HG02678 (cell line): Measurements from ENCODE around the gene KLHL6.

Source experiments
- ATAC-seq: cut with Tn5 transposase; IDR thresholded peaks from one replicate; pipeline ENCODE4 v1.9.1; 2021; ENCODE audit warnings: mild to moderate bottlenecking, moderate library complexity; ENCODE audit not compliant: unreplicated experiment

KLHL6 gene, protein sequence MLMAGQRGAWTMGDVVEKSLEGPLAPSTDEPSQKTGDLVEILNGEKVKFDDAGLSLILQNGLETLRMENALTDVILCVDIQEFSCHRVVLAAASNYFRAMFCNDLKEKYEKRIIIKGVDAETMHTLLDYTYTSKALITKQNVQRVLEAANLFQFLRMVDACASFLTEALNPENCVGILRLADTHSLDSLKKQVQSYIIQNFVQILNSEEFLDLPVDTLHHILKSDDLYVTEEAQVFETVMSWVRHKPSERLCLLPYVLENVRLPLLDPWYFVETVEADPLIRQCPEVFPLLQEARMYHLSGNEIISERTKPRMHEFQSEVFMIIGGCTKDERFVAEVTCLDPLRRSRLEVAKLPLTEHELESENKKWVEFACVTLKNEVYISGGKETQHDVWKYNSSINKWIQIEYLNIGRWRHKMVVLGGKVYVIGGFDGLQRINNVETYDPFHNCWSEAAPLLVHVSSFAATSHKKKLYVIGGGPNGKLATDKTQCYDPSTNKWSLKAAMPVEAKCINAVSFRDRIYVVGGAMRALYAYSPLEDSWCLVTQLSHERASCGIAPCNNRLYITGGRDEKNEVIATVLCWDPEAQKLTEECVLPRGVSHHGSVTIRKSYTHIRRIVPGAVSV

DNA sequence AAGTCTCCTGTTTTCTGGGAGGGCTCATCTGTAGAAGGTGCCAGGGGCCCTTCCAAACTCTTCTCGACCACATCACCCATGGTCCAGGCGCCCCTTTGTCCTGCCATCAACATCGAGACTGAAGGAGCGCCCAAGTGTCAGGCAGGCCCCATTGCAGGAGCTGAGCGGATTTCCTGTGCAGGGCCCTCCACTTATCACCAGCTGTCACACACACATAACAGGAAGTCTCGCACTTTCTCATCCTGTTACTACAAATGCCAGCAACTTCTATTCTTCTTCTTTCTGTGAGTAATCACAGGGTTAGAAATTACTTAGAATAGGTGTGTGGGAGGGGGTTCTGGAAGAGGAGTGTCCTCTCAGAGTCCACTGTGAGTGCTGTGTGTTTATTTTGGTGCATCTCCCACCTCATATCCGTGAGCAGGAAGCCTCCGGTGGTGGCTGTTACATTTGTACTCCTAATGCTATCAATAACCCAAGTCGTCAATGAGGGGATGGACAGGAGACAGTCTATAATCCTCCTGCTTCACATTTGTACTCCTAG, at the start of gene KLHL6:
TSS of gene KLHL6 (minus strand) at position 166 of the 541 bp plus-strand sequence. CDS start at position 113, 53 bp downstream.
- ATAC-seq: peak; percentile 88

DNA sequence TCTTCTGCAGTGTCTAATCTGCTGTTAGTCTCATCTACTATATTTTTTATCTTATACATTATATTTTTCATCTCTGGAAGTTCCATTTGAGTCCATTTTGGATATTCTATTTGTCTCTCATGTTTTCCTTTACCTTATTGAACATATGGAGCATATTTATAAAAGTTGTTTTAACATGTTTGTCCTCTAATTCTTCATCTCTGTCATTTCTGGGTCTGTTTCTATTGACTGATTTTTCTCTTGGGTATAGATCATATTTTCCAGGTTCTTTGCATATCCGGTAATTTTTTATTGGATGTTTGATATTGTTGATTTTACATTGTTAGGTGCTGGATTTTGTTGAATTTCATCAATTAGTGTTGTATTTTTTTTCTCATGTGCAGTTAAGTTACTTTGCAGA, 42.5 kb upstream of the KLHL6 start:
- ATAC-seq: no peak

DNA sequence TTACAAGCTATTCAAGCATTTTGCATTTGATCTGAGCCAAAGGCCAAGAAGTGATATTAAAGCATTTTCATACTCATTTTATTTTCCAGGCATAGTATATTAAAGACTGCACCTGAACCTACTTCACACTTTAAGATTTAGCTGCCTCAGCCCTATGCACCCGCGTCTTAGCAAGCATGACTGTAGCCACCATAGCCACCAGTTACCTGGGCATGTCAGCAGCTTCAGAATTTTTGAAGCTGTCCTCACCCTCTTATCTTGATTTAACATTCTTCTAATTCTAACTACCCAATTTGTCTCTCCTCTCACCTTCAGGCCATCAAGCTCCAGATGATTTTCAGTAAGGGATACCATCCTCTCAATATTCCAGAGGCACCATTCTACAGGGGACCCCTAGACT, 39.1 kb upstream of the KLHL6 start:
- ATAC-seq: no peak

DNA sequence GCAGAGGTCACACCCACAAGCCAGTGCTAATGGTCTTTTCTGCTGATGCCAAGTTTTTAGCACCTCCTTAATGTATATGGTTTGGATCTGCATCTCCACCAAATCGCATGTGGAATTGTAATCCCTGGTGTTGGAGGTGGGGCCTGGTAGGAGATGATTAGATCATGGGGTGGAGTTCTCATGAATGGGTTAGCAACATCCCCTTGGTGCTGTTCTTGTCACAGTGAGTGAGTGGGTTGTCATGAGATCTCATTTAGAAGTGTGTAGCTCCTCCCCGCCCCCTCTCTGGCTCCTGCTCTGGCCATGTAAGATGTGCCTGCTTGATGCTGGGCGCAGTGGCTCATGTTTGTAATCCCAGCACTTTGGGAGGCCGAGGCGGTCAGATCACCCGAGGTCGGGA, 37.3 kb upstream of the KLHL6 start:
- ATAC-seq: no peak

DNA sequence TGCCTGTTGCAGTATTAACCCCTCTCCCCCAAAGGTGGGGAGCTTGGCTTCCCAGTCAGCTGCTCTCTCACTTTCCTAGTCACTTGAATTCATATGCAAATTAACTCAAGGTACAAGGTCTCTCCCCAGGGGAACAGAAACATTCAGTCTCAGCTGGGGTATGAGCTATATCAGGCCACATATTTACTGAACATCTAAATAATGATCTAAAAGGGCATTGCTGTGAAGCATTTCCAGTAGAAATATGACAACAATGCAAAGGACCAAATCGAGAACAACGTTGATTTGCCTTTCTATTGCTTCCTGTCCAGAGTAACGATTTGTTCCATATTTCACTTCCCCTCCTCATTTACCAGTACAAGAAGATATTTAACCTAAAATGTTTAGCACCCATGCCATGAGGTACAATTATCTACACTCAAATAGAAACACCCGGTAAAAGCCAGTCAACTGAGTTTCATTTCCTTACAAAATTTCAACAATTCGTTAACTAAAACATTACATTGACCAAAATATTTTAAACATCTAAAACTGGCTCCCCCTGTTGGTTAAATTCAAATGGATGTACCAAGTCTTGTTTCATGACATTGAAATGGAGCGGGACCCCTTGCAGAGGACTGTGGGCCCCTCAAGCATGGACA, 36.5 kb upstream of the KLHL6 start:
- ATAC-seq: peak; percentile 91

DNA sequence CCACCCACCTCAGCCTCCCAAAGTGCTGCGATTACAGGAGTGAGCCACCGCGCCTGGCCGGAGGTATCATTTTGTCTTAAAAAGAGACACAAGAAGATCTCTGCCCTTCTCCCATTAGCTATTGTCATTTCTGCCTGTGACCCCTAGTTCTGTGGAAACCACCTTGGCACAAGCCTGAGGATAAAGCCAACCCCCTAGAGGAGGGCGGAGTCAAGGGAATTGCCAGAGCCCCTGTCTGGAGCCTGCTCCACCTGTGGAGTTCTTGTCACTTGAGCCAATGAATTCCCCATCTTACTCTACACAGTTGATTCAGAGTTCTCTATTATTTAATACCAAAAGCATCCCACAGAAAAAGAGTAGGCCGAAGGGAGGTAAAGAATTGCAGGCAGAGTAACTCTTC, 34.9 kb upstream of the KLHL6 start:
- no peak for ATAC-seq

DNA sequence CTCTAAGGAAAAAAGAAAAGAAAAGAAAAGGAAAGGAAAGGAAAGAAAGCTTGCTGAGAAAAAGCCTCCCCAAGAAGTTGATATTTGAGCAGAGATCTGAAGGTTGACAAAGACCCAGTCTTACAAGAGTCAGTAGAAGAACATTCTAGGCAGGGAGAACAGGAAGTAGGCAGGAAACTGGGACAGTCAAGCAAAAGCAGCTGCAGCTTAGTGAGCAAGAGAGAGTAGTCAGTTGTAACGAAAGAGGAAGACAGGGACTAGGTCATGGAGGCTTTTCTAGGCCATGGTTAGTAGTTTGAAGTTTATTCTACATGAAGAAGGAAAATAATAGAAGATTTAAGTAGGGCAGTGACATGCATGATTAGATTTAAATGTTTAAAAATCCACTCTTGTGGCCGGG, 31.8 kb upstream of the KLHL6 start:
- ATAC-seq: no peak

DNA sequence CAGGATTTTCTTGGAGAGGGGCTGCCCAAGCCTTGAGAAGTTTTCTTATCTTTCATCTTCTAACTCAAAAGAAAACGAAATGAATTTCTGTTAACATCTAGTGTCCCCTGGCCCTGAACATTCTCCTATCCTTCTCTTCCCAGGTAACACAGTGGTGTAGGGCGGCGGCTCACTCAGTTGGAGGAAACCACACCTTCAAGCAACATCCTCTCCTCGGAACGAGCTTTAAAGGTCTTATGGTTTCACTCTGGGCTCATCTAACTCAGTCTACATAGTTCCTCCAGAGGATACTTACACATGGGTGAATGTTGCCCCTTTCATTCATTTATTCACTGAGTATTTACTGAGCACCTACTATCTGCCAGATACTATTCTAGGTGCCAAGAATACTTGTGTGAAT, 31.0 kb upstream of the KLHL6 start:
- ATAC-seq: no peak

DNA sequence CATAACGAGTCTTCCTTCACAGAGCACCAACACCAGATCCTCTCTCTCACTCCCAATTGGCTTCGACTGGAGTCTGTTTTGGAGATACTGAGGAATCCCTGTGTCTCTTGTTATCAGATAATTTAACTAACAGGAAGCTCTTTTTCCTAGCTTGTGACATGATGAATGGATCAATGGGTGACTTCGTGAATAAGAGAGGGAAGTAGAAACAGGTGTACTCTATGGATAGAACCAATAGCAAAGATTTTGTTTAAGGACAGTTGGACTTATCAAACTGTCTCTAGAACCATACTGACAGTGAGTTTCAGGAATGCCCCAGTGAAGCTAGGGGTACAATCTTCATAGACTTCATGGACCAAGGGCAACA, 29.4 kb upstream of the KLHL6 start:
- ATAC-seq: no peak

DNA sequence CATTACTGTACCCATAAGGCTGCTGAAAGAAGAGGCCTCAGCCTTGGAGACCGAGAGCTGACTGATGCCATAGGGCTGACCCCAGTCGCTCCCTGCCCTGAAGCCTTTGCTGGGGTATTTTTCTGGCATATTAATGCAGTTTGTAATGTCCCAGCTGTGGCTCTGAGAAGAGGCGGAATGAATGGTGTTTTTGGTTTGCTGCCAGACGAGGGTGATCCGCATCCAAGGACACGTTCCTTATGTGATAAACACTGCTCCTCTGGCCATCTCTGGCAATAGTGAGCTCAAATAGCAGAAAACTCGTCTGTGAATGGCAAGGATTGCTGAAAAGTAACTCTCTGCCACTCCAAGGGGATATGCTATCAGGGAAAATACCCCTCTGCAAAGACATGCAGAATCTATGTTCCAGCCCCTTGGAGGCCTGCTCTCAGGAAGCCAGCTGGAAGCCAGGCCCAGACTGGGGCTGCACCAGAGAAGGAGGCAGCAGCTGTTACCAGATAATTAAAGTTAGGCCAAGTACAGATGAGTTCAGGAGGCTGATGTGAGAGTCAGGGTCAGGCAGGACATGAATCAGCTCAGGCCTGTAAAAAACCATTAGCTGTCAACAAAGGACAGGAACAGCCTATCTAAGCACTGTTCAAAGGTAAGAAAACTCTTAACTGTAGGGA, 28.9 kb upstream of the KLHL6 start:
- ATAC-seq: no peak

DNA sequence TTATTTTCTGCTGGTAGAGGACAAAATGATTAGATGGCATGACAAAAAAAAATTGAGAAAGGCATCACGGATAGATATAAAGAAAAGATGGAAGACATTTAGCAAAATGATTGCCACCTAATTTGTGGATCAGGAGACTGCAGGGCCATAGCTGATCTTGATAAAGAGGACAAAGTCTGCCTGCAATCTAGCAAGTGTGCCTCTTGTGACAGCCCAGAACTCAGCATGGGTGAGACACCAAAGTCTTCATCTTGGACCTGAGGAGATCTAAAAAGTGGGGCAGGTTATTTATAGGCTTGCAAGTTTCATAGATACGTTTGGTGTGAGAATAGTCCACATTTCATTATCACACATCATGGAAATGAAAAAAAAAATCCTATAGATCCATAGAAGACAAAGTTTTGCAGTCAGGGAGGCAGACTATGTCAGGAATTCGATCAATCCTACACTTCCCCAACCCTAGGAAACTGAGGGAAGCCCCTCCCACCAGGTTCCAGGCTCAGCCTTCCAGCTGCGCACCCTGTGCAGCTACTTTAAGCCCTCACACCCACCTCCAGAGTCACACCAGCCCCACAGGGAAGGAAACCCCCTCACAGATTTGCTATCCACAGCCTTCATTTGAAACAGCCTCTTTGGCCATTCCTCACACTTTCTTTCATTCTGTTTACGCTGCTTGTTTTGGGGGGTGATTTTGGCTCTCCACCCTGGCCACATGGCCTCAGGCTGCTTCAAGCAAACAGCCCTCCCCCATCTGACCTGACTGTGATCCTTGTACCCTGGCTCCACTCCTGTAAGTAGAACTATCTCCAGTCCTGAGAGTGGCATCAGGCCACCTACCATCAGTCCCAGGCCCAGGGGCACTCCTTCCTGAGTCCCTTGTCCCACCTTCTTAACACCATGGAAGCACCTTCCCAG, 28.1 kb upstream of the KLHL6 start:
- no peak for ATAC-seq

DNA sequence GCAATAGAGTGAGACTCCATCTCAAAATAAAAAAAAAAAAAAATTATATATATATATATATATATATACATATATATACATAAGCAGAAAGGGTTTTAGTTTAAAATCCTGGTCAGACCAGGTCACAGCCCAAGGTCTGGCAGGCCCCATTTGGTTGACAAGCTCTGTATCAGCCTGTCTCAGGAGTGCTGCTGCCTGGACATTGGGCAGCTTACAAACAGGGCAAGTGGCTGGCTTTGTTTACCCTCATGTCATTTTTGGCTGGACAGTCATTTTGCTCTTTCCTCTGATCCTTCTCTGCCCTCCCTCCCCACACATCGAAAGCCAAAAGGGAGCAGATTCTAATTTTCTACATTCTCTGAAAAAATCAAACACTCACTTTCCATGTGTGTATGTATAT, 26.7 kb upstream of the KLHL6 start:
- no peak for ATAC-seq

DNA sequence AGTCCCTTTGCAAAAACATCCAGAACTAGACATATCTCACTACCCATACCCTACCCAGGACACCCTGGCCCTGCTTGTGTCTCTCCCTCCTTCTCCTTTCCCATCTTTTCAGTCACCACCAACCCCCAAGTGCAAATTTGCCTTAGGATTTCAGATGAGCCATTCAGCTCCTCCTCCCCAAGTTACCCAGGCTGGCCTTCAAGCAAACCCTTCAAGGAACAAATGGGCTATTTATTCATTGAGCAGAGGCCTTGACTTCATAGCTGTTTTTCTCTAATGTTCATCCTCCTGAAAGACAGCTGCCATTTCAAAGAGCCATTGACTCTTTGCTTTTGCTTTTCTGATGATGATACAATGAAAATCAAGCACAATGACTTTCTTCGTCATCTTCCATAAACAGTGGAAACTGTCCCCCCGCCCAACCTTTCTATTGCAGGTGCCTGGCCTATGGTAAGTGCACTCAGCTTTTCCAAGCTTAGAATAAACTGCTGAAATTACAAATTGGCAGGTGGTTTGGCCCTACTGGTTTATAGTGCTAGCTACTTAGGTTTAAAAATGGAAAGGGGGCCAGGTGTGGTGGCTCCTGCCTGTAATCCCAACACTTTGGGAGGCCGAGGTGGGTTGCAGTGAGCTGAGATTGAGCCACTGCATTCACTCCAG, 26.1 kb upstream of the KLHL6 start:
- no peak for ATAC-seq

DNA sequence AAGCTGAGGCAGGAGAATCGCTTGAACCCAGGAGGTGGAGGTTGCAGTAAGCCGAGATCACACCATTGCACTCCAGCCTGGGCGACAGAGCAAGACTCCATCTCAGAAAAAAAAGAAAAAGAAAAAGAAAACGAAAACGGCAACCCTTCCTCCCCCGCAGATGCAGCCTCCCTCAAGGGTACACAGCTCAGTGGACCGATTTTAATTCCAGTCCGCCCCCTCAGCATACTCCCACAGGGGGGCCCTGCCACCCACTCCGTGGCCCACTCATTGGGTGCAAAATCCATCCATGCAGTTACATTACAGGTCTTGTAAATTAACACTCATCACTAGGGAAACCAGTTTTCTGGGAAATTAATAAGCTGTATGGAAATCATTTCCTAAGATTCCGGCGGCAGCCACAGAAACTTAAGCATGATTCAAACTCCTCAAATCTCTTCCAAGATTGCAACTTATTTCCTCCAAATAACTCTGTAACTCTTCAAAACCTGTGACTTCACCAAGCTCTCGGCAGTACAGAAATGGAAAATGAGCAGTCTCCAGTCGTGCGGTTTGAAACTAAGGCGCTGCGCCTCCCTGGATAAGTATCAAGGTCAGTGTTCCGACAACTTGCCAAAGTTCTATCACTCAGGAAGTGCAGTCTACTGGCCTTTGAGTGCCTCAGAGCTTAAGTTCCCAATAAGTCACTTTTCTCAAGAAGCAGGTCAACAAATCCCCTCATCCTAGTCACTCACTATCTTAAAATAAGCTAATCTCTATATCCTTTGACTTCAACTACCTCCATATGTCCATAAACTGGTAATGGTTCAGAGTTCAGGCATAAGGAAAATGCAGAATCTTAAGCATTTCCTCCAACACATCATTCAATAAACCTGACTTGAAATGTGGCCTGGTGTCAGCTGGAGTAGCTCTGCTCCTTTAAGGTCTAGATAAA, 24.7 kb upstream of the KLHL6 start:
- no peak for ATAC-seq

DNA sequence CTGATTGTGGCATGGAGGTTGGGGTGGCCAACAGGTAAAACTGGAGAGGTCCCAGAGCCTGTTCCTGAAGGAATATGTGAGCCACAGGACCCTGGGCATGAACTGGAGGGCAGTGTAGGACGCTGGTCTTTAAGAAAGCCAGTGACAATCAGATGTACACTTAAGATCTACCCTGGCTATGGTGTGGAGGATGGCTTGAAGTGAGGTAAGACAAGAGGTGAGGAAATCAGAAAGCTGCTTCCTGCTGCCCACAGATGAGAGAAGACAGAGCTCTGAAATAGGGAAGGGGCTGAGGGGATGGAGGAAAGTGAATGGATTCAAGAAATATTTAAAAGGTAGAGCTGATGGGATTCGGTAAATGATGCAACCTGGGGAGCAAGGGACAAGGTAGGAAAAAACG, 22.7 kb upstream of the KLHL6 start:
- no peak for ATAC-seq

DNA sequence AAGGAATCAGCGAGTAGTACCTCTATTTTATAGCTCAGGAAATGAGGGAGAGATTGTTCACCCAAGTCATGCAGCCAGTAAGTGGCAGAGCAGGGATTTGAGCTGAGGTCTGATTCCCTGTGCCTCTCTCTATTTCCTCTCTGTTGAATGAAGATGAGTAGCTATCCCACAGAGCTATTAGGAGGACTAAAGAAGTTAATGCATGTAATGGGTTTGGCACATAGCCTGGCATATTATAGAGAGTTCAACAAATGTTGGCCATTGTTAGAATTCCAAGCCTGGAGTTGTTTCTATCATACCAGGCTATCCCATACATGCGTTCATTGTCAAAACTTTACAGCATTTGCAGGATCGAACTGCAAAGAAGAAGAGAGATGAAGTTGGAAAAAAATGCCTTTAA, 21.8 kb upstream of the KLHL6 start:
- no peak for ATAC-seq

DNA sequence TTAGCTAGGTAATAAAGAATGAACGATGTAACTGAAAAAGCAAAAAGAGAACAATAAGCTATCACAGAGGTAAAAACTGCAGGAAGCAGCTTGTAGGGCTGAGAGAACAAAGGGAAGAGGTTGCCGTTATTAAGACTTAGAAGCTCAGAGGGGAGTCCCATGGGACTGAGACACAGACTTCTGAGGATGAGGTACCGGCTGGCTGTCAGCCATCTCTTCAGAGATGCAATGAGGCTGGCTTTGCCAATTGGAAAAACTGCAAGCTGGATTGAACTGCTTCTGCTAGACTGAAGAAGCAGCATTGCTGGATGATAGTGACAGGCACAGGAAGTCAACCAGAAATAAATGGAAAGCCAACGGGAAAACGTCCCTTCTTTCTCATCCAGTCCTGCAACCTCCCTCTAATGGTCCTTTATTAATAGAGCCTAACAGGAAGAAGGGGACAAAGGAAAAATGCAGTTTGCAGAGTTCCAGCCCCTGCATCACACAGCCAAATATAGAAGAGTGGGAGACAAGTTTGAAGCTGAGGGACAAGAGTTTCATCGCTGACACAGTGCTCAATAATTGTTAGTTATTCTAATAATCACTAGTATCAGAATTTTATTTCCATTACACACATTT, 21.1 kb upstream of the KLHL6 start:
- ATAC-seq: no peak

DNA sequence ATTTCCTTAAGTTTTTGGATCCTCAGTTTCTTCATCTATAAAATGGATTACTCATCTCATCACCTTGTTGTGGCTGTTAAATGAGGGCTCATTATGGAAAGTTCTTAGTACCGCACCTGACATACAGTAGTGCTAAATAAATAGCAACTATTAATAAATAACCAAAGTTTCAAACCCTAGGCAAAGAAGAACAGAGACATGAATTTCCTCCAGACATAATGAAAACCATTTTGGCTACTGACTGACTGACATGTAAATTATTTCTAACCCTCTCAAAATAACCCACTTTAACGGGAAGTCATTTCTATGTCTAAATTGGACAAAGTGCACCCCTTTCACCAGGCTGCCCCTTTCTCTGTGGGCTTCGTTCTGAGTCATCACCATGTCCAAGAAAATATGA, 17.4 kb upstream of the KLHL6 start:
- peak; percentile 72 for ATAC-seq
